ENCODE results near the gene CAMTA1. TPM values are rescaled to one million over a fixed set of nuclear protein-coding genes. Genes with fewer than 3 reads are reported as not detected.

The CAMTA1 gene
- total RNA-seq, 6 experiments from 2014 or later = 78.1 to 96.6 (median 86.1) TPM

GRCh38 chr1:7555391-7556185, 770.3 kb downstream of the CAMTA1 start:
- Mint-ChIP-seq H3K27me3 (ENCODE audit: insufficient read depth) (peaks cover 37% of the 10 kb centered on the region), H3K4me1 (ENCODE audit: low read depth) (no peaks in the 10 kb centered on the region), H3K4me3 (no peak overlapping the region), H3K9me3 (peaks cover 11% of the 10 kb centered on the region), H3K27ac (no peak overlapping the region), H3K36me3 (ENCODE audit: low read depth) (peaks cover 15% of the 10 kb centered on the region)
- DNase-seq = no peak
- no peak for TF ChIP-seq CTCF (IDR thresholded peaks at IDR 0.05)

GRCh38 chr1:7557301-7557891, 772.1 kb downstream of the CAMTA1 start:
- peaks cover 15% of the 10 kb centered on the region for H3K36me3 Mint-ChIP-seq (ENCODE audit: low read depth)
- no peak for TF ChIP-seq CTCF (IDR thresholded peaks at IDR 0.05)
- no peak overlapping the region for H3K27ac Mint-ChIP-seq
- H3K4me3 Mint-ChIP-seq = no peak overlapping the region
- H3K4me1 Mint-ChIP-seq (ENCODE audit: low read depth) = no peaks in the 10 kb centered on the region
- peaks cover 11% of the 10 kb centered on the region for H3K9me3 Mint-ChIP-seq
- H3K27me3 Mint-ChIP-seq (ENCODE audit: insufficient read depth) = peaks cover 35% of the 10 kb centered on the region
- DNase-seq = no peak

- Mint-ChIP-seq H3K4me1 (ENCODE audit: low read depth) (no peaks in the 10 kb centered on the region), H3K9me3 (peaks cover 9% of the 10 kb centered on the region), H3K36me3 (ENCODE audit: low read depth) (peaks cover 12% of the 10 kb centered on the region), H3K27me3 (ENCODE audit: insufficient read depth) (peaks cover 38% of the 10 kb centered on the region), H3K27ac (no peak overlapping the region), H3K4me3 (no peak overlapping the region)
- no peak for DNase-seq
- TF ChIP-seq CTCF (IDR thresholded peaks at IDR 0.05) = no peak
These were observed 772.8 kb downstream of the CAMTA1 start for GRCh38 chr1:7558041-7558461.

DNA sequence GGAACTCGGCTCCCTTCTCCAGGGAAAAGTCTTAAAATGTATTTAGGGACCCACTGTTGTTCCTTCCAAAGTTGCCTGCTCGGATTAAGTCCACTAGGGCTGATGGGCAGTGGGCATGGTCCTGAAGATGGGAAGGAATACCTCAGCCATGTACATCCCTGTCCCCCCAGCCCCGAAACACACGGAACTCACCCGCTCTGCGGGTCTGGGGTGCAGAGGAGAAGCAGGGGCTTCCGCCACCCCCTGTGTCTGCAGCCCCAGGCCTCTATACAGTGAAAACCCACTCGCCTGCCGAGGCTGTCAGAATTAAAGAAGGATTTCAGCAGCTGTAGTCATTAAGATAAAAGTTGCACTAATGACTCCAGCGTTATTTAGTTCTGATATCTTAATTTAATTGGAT, 773.2 kb downstream of the CAMTA1 start:
- H3K27ac Mint-ChIP-seq = no peak overlapping the region
- no peak overlapping the region for H3K4me3 Mint-ChIP-seq
- no peak for DNase-seq
- H3K36me3 Mint-ChIP-seq (ENCODE audit: low read depth) = peaks cover 10% of the 10 kb centered on the region; the same call in 1 of the 2 replicates
- no peaks in the 10 kb centered on the region for H3K4me1 Mint-ChIP-seq (ENCODE audit: low read depth)
- no peak for TF ChIP-seq CTCF (IDR thresholded peaks at IDR 0.05)
- H3K27me3 Mint-ChIP-seq (ENCODE audit: insufficient read depth) = peaks cover 39% of the 10 kb centered on the region
- H3K9me3 Mint-ChIP-seq = peaks cover 7% of the 10 kb centered on the region

DNA sequence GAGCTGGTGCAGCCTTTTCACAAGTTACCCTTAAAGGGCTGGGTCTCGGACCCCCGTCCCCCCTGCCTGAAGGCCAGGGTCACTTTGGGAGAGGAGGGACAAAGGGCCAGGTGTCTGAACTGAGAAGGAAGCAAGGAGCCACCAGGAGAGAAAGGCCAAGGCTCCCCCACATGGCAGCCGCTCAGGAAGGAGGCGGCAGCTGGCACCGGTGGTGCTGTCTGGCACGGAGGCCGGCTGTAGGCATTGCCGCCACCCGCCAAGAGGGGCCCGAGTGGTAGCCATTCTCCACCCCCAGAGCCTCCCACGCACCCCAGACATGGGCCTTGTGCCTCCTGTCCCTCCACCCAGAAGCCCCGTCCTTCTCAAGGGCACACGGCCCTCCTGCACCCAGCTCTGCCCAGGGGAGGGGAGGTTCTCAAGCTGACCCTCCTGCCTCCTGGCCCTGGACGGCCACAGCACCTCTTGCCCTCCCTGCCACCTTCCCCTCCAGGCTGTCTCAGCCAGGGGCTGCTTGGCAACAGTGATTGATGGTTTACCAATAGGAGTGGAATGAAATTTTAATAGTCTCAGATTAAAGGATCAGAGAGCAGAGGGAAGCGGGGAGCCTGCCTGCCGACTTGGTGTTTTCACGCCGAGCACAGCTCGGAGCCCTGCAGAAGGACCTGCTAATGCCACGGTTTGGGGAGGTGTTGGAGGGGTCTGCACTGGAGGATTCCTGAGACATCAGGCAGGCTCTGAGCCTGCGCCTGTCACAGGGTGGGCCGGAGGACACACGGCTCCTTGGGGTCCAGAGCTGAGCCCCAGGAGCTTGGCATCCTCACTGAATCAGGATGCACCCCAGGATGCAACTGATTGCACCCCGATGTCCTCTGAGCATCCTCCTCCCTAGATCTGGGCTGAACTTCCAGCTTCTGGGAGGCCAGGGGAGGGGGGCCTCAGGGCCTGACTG, 773.9 kb downstream of the CAMTA1 start:
- H3K36me3 Mint-ChIP-seq (ENCODE audit: low read depth) = peaks cover 4% of the 10 kb centered on the region; the same call in 1 of the 2 replicates
- no peaks in the 10 kb centered on the region for H3K4me1 Mint-ChIP-seq (ENCODE audit: low read depth)
- DNase-seq = no peak
- H3K9me3 Mint-ChIP-seq = peaks cover 5% of the 10 kb centered on the region
- TF ChIP-seq CTCF (IDR thresholded peaks at IDR 0.05) = no peak
- no peak overlapping the region for H3K27ac Mint-ChIP-seq
- H3K4me3 Mint-ChIP-seq = no peak overlapping the region
- H3K27me3 Mint-ChIP-seq (ENCODE audit: insufficient read depth) = peaks cover 34% of the 10 kb centered on the region
